ENCODE data around the gene GTSE1.

Gene GTSE1

DNA sequence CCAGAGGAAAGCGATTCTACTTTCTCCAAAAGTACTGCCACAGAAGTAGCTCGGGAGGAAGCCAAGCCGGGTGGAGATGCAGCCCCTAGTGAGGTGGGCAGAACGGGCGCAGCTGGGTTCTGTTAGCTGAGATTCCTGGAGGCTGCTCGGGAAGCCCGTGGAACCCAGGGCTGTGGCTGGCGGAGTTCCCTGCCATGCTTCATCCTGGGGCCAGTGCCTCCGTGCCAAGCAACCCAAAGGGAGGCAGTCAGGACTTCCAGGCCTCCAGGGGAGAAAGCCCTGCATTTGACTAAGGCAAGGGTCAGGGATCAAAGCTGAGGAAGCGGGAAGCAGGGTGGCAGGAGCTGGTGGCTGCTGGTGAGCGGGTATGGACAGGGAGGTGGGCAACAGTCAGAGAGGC is 32.1 kb downstream of the GTSE1 start:
- no peak for DNase-seq (ENCODE audit: low spot score)

DNA sequence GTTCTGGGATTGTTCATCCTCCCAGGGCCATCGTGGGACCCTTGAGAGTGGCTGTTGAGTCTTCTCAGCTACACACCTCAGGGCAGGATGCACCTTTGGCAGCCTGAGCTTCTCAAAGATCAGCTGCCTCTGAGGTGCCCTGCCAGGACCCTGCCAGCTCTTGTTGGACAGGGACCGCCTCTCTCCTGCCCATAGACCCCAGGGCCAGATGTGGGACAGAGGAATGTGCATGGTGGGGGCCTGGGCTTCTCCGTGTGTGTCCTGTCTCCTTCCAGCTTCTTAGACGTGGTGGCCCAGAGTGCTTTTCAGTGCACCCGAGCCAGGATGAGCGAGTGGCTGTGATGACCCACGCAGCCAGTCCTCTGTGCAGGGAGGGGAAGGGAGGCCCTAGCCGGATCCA is 32.9 kb downstream of the GTSE1 start:
- no peak for DNase-seq (ENCODE audit: low spot score)

DNA sequence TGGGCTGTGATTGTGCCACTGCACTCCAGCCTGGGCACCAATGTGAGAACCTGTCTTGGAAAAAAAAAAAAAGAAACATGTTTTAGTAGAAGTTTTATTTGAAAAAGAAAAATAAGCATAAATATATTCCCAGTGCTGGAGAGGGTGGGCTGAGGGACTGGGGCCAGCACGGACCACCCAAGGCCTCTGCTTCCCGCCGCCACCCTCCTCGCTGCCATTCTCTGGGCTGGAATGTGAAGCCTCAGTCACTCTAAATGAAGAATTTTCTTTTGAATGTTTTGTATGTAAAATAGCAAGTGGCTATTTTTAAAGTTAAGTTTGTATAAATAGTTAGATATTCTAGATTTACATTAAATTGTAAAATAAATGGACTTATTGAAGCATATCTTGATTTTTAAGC is 33.8 kb downstream of the GTSE1 start:
- DNase-seq (ENCODE audit: low spot score), result no peak

DNA sequence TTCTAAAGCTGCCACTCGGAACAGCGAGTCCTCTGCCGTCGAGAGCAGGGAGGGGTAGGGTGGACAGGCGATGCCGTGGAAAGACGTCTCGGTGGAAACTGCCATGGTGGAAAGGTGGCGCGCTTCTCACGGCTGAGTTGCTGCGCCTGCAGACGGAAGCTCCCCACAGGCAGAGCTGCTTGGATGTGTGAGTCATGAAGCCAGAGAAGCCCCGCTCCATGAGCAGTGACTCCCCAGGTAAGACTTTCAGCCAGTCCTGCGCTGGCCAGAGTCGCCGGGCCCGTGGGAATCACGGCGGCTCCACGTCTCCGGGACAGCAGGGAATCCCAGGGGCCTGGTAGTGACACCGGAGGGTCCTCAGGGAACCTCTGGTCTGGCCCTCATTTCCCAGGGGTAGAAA is 34.8 kb downstream of the GTSE1 start:
- DNase-seq (ENCODE audit: low spot score), result no peak

DNA sequence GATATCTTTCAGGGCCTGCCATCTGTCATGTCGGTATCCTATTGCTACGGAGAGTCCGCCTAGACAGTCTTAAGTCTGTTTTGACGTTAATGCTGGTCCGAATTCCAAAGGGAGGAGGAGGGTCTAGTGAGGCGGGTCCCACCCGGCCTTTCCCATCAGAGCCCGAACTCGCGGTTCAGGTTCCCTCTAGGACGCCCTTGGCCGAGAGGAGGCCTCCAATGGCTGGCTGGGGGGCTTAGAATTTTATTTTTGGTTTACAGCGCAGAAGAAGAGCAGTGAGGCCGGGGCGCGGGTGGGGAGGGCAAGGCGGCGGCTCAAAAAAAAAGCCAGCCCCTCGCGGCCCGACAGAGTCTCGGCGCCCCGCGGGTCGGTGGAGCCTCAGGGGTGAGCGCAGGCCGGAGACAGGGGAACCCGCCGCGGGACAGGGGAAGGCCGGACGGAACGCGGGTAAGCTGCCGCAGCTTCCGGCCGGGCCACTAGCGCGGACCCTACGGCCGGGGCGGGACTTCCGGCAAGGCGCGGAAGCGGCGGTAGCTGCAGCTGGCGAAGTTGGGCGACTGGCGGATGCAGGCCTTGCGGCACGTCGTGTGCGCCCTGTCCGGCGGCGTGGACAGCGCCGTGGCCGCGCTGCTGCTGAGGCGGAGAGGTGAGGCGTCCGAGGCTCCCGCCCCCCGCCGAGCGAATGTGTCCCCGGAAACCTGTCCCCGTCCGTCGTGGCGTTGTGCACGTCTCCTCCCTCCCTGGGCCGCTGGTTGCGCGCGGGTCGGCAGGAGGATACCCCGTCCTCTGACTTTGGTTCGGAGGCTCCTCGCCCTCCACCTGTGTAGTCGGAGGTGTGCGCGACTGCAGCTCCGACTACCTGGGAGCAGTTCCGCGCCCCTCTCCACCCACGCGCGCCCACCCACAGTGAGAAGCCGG is 38.8 kb downstream of the GTSE1 start, which contains the start of gene TRMU:
TRMU (plus strand) TSS at position 514 of the 918 bp plus-strand sequence; CDS start at position 565, 51 bp downstream.
- peak; percentile 98 for DNase-seq (ENCODE audit: low spot score)

DNA sequence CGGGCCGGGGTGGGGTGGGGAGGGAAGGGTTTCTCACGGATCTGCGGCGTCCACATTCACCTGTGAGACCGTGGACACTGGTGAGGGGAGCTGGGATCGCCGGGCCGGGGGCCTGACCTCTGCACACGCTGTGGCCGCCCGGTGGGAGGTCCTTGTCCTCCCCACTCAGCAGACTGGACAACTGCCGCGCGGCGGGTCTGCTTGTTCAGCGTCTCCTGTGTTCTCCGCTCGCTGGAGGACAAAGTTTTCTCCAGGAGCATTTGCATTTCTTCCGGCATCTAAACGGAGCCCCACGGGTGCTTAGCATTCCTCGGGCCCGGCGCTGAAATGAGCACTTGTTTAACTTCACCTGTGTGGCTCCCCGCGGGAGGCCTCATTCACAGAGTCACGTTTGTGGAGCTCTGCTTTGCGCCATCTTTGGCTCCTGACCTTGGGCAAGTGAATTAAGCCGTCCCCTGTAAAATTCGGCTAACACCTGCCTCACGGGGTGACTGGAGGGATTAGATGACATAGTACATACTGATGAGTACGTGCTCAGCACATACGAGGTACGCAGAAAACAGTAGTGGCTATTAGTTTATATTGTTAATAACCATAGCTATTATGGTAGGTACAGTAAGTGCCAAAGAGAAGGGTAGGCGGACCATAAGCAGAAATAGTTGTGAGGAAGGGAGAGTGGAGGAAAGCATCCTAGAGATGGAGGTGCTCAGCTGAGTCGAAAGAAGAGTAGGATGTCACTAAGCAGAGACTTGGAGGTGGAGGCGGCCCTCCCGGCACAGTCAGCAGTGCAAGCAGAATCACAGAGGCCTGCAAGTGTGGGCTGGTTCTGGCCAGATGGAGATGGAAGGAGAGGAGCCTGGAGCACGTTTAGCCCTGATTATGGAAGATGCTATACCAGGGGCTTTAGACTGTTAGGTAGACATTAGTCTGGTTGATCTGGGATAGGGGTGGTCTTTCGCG is 39.7 kb downstream of the GTSE1 start:
- DNase-seq (ENCODE audit: low spot score), result peak; percentile 50

DNA sequence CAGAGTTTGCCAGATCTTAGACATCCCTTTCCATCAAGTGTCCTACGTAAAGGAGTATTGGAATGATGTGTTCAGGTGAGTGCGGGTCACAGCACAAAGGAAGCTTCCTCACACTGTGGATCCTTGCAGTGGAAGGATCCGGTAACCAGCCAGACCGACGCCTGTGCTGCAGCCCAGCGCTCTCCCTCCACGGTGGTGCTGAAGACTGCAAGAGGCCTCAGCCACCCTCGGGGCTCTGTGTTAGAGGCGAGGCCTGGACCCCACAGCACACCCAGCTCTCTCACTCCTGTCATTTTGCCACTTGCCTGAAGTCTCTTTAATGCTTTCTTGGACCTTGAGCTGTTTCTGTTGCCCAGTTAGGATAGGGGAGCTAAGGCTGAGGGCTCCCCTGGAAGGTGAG is 41.2 kb downstream of the GTSE1 start:
- no peak for DNase-seq (ENCODE audit: low spot score)

DNA sequence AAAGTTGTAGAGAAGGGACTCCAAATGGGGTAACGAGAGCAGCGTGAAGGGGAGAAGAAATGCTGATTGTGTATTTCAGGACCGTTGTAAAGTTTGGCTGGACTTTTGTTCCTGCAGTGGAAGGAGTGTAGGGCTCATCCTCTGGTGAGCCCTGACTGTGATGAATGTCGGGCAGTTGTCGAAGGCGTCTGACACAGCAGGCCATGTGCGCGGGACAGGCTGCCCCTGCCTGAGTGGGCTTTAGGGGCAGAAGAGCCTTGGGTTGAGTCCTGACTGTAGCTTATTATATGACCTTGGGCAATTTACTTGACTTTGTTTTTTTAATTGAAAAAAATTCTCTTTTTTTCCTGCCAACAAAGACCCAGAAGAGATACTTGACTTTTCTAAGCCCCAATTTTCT is 42.0 kb downstream of the GTSE1 start:
- DNase-seq (ENCODE audit: low spot score), result no peak

DNA sequence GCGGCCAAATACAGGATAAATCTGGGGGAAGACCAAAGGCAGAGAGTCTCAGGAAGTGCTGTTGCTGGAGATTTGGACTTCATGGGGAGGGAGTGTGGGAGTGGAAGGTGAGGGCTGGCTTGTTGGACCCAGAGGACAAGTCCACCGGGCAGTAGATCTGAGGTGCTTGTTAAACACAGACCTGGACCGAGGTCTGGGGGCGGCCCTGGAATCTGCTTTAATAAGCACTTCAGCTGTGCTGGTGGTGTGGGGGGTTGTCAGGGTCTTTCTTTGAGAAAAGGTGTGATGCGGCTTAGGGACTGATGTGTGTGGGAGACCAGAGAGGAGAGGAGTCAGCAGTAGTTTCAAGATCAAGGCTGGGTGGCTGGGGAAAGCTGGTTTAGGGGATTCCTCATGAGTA is 43.3 kb downstream of the GTSE1 start:
- DNase-seq (ENCODE audit: low spot score), result no peak

DNA sequence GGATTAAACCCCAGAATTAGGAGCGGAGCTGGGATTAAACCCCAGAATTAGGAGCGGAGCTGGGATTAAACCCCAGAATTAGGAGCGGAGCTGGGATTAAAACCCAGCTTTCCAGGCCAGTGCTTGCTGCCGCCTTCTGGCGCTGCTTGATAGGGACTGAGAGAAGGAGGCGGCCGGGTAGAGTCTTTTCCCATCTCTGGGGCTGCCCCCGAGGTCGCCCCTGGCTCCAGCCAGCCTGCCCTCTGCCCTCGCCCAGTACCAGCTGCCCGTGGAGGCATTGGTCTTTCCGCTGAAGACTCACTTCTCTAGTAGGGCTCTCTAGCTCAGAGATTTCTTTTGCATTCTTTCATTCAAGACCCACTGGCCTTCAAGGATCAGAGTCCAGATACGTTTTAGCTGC is 44.0 kb downstream of the GTSE1 start:
- no peak for DNase-seq (ENCODE audit: low spot score)

- DNase-seq (ENCODE audit: low spot score), result no peak
These were observed 50.2 kb downstream of the GTSE1 start for GRCh38 chr22:46346680-46347405.

- no peak for DNase-seq (ENCODE audit: low spot score)
These were observed 51.0 kb downstream of the GTSE1 start for GRCh38 chr22:46347646-46348045.

GRCh38 chr22:46348099-46348695 is 51.5 kb downstream of the GTSE1 start:
- no peak for DNase-seq (ENCODE audit: low spot score)

DNA sequence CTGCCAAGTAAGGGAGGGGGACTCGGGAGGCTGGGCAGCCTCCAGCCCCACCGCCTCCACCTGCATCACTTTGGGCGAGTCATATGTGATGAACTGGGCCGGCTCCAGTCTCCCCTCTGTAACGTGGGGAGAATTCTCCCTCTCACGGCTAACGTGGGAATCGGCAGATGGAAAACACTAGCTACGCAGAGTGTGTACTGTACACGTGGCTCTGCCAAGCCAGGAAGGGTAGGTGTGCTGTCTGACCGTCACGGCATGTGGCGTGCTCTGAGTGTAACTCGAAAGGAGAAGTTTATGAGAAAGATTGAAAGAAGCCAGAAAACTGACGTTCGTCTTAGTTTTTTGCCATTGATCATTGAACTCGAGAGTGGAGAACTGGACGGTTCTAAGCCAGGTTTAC is 52.6 kb downstream of the GTSE1 start:
- DNase-seq (ENCODE audit: low spot score), result no peak

- no peak for DNase-seq (ENCODE audit: low spot score)
These were observed 53.0 kb downstream of the GTSE1 start for GRCh38 chr22:46349681-46350080.

DNA sequence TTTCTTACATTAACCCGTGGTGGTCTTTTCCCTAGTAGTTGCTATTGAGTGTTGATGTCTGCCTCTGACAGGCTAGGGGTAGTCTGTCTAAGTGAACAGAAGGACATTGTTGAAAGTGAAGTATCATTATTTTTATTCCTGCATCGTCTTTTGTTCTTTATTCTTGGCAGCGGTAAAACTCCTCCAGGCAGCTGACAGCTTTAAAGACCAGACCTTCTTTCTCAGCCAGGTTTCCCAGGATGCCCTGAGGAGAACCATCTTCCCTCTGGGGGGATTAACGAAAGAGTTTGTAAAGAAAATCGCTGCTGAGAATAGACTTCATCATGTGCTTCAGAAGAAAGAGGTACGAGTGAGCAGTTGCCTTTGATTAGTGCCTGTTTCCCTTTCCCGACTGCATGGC is 53.5 kb downstream of the GTSE1 start:
- no peak for DNase-seq (ENCODE audit: low spot score)

GRCh38 chr22:46350646-46351045 is 54.0 kb downstream of the GTSE1 start:
- no peak for DNase-seq (ENCODE audit: low spot score)

- no peak for DNase-seq (ENCODE audit: low spot score)
These were observed 54.6 kb downstream of the GTSE1 start for GRCh38 chr22:46351131-46351735.

DNA sequence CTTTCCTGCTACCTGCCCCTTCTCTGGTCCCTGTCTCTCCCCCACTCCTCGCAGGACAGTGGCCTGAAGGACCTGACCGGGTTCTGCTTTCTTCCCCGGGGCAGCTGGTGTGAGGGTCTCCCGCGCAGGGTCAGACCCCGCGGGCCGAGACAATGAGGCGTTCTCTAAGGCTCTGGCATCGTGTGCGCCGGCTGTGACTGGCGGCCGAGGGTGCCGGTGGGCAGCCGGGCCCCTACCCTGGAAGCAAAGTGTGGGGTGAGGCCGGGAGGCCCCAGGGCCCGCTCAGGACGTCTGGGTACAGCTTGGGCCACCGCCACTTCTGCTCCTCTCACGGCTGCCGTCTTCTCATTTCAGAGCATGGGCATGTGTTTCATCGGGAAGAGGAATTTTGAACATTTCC is 55.1 kb downstream of the GTSE1 start:
- DNase-seq (ENCODE audit: low spot score), result no peak

- DNase-seq (ENCODE audit: low spot score), result no peak
These were observed 55.6 kb downstream of the GTSE1 start for GRCh38 chr22:46352276-46352675.

DNA sequence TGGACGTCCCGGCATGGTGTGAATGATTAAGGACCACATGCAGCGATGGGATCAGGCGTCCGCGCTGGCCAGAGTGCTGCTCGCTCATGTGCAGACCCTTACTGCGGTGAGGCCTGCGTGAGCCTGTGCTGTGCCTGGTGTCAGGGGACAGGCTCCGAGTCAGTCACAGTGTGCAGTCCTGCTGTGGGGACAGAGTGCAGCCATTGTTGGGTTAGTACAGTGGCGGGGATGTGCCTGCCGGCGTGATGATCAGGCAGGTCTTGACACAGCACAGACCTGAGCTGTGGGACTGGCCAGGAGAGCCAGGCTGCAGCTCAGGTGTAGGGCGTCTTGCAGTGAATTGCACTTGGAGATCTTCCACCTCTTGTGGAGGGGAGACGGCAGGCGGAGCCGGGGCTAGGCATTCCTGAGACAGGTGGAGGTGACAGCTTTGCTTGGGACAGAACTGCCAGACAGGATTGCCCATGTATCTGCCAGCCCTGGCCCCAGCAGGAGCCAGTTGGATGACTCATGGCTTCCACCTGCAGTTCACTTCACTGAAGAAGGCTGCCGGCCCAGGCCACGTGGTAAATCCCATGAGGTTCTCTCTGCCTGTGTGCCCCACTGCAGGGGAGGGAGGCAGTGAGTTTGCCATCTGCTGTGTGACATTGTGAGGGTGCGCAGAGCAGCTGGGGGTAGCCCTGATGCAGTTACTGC is 56.2 kb downstream of the GTSE1 start:
- DNase-seq (ENCODE audit: low spot score), result no peak

Measured in AG08396 (cell line).